ENCODE results near the gene CMYA5.

- TF ChIP-seq POLR2AphosphoS5 (IDR thresholded peaks at IDR 0.05; ENCODE audit: low read depth, low read length) (no peak), POLR2A (IDR thresholded peaks at IDR 0.05; ENCODE audit: low read depth, low read length) (no peak)
Measured at GRCh38 chr5:79832911-79833310, 143.3 kb downstream of the CMYA5 start.
